Measurements from ENCODE around the gene C21orf58.
"Not testable (repeated sequence)": the region's sequence is repeated elsewhere in the genome, so short reads cannot be mapped to it uniquely, and the experiment has no call there.

The C21orf58 gene

GRCh38 chr21:46323710-46324389, at the start of gene C21orf58, which contains the start of gene PCNT:
Gene C21orf58 (minus strand): TSS chr21:46323870. CDS start chr21:46322738, 1,132 bp downstream.
Gene PCNT (plus strand): TSS chr21:46324156. CDS start chr21:46324229, 73 bp downstream.
- peak; percentile 94 for DNase-seq (ENCODE audit: low read depth in 2 of 2)

GRCh38 chr21:46372947-46373346, 49.3 kb upstream of the C21orf58 start:
- not testable (repeated sequence) for DNase-seq (ENCODE audit: low read depth in 2 of 2)

- no peak for DNase-seq (ENCODE audit: low read depth in 2 of 2)
Observed at GRCh38 chr21:46372014-46372485, 48.4 kb upstream of the C21orf58 start.

DNA sequence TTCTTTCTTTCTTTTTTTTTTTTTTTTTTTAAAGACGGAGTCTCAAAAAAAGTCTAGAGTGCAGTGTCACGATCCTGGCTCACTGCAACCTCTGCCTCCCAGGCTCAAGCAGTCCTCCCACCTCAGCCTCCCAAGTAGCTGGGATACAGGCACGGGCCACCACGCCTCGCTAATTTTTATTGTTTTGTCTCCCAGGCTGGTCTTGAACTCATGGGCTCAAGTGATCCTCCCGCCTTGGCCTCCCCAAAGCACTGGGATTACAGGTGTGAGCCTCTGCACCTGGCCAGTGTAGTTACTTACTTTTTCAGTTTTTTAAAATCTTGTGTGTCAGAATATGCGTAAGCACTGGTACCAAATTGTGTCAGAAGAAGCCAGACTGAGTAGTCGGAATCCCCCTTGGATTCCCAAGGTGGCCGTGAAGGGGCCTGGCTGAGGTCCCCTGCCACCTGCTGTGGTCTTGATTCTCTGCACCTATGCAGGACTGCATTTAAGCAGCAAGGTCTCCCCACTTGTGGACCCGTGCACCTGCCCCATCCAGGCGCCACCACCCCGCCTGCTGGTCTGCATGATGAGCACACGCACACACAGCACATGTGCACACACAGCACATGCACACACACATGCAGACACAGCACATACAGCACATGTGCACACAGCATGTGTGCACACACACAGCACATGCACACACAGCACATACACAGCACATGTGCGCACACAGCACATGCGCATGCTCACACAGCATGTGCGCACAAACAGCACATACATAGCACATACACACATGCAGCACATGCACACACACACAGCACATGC, 47.7 kb upstream of the C21orf58 start:
- DNase-seq (ENCODE audit: low read depth in 2 of 2) = no peak

GRCh38 chr21:46369520-46370235, 46.0 kb upstream of the C21orf58 start:
- no peak for DNase-seq (ENCODE audit: low read depth in 2 of 2)

- no peak for DNase-seq (ENCODE audit: low read depth in 2 of 2)
Observed at GRCh38 chr21:46368533-46369285, 45.0 kb upstream of the C21orf58 start.

DNA sequence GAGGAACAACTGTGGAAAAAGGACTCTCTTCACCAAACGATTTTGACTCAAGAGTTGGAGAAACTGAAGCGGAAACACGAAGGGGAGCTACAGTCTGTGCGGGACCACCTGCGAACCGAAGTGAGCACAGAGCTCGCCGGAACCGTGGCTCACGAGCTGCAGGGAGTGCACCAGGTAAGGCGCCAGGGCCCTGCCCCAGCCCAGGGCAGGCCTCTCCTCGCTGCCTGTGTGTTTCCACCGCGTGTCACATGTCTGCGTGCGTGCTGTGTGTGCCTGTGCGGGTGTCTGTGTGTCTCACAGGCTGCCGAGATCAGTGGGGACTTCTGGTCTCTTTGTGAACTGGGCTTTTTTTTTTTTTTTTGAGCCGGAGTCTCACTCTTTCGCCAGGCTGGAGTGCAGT, 43.3 kb upstream of the C21orf58 start:
- no peak for DNase-seq (ENCODE audit: low read depth in 2 of 2)

DNA sequence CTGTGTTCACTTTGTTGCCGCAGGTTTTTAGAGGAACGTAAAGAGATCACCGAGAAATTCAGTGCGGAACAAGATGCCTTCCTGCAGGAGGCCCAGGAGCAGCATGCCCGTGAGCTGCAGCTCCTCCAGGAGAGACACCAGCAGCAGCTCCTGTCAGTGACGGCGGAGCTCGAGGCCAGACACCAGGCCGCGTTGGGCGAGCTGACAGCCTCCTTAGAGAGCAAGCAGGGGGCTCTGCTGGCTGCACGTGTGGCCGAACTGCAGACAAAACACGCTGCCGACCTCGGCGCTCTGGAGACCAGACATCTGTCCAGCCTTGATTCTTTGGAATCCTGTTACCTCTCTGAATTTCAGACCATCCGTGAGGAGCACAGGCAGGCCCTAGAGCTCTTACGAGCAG, 42.9 kb upstream of the C21orf58 start:
- no peak for DNase-seq (ENCODE audit: low read depth in 2 of 2)

GRCh38 chr21:46366091-46366490, 42.4 kb upstream of the C21orf58 start:
- DNase-seq (ENCODE audit: low read depth in 2 of 2) = no peak

- DNase-seq (ENCODE audit: low read depth in 2 of 2) = no peak
Observed at GRCh38 chr21:46363698-46364097, 40.0 kb upstream of the C21orf58 start.

- DNase-seq (ENCODE audit: low read depth in 2 of 2) = no peak
Observed at GRCh38 chr21:46362946-46363345, 39.3 kb upstream of the C21orf58 start.

GRCh38 chr21:46361935-46362334, 38.3 kb upstream of the C21orf58 start:
- DNase-seq (ENCODE audit: low read depth in 2 of 2) = no peak

GRCh38 chr21:46361176-46361575, 37.5 kb upstream of the C21orf58 start:
- no peak for DNase-seq (ENCODE audit: low read depth in 2 of 2)

DNA sequence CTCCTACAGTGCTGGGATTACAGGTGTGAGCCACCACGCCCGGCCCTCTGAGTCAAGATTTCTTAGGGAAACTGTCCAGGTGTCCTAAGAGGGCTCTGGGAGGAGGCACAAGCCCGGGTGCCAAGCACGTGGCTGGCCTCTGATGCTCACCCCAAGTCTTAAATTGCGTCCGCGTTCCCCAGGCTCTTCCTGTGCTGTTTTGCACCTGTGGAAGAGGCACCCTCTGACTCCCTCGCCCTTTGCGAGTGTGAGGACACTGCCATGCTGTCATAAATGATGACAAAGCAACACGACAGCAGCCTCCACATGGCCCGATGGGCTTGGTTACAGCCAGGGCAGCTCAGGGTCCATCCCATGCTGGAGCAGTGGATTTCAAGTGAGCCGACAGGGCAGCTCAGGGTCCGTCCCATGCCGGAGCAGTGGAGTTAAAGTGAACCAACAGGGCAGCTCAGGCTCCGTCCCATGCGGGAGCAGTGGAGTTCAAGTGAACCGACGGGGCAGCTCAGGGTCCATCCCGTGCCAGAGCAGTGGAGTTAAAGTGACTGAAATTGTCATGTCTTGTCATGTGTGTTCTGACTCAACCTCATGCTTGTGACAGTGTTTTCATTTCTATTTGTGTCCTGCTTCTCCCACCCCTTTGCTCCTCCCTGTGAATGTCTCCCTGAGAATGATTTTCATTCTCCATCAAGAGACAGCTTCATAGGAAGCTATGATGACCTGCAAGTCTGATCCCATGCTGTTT, 34.2 kb upstream of the C21orf58 start:
- no peak for DNase-seq (ENCODE audit: low read depth in 2 of 2)

GRCh38 chr21:46357335-46357604, 33.6 kb upstream of the C21orf58 start:
- no peak for DNase-seq (ENCODE audit: low read depth in 2 of 2)

- DNase-seq (ENCODE audit: low read depth in 2 of 2) = no peak
Observed at GRCh38 chr21:46356494-46357334, 33.0 kb upstream of the C21orf58 start.

DNA sequence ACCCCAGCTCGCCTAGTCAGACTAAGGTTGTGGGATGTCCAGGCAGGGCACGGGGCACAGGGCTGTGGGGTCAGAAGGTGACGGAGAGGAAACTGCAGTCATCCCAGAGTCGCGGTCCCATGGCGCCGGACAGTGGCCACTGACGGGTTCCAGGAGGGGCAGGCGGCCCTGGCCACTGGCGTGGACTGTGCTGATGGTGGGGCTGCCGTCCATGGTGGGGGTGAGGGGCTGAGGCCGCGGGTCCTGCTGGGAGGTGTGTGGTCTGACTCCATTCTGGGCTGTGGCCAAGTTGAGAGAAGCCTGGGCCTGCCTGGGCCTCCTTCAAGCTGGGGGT, 32.3 kb upstream of the C21orf58 start:
- DNase-seq (ENCODE audit: low read depth in 2 of 2) = no peak

GRCh38 chr21:46355161-46356004, 31.7 kb upstream of the C21orf58 start:
- no peak for DNase-seq (ENCODE audit: low read depth in 2 of 2)

DNA sequence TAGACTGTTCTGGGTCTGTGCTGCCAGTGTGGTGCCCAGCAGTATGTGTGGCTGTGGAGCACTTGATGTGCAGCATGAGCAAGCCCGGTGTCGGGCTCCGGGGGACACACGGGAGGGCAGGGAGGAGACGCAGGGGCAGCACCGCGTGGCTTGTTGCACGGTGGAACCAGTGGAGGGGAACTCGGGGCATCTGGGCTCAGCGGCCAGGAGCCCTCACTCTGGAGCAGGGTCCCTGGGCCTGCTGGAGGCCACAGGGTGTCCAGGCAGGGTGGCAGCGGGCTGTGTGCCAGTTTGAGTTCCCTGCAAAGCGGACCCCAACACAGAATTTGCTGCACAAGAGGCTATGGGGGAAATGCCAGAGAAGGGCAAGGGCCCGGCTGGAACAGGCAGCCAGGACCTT, 30.8 kb upstream of the C21orf58 start:
- no peak for DNase-seq (ENCODE audit: low read depth in 2 of 2)

Measured in fibroblast of skin of left quadriceps (primary cell).